Panc1 (cell line): Measurements from ENCODE around the gene ATP1A1.

Experiments
- POLR2AphosphoS5 ChIP-seq: IDR thresholded peaks from 2 replicates; pipeline ENCODE4 v1.6.1; 2012; ENCODE audit warnings: mild to moderate bottlenecking, low read depth, low read length, moderate library complexity
- SIN3A ChIP-seq: IDR thresholded peaks from 2 replicates; pipeline ENCODE4 v1.6.1; 2012; ENCODE audit warnings: low read depth, mild to moderate bottlenecking, low read length, moderate library complexity, borderline replicate concordance; ENCODE audit not compliant: insufficient read depth
- TCF7L2 ChIP-seq: IDR thresholded peaks from 2 replicates; pipeline ENCODE4 v1.6.1; 2011; ENCODE audit warnings: mild to moderate bottlenecking, low read depth, low read length, inconsistent platforms
- TF ChIP-seq, protein P1 (sequence below): fragments of 450-650 bp; IDR thresholded peaks from 2 replicates; pipeline ENCODE4 v1.5.1; 2017; ENCODE audit warnings: mild to moderate bottlenecking

DNA sequence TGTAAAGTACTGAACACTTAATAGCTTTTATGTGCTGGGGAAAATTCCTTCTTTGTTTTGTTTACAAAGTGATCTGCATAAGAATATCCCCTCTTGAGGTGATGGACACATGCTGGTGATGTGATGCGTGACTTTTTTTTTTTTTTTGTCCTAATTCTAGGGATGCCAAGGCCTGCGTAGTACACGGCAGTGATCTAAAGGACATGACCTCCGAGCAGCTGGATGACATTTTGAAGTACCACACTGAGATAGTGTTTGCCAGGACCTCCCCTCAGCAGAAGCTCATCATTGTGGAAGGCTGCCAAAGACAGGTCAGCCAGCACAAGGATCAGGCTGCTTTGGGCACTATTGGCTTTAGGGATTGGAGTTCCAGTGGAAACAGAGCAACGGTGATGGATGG is 24.7 kb downstream of the ATP1A1 start:
- TF ChIP-seq POLR2AphosphoS5: no peak
- TF ChIP-seq, protein P1, sequence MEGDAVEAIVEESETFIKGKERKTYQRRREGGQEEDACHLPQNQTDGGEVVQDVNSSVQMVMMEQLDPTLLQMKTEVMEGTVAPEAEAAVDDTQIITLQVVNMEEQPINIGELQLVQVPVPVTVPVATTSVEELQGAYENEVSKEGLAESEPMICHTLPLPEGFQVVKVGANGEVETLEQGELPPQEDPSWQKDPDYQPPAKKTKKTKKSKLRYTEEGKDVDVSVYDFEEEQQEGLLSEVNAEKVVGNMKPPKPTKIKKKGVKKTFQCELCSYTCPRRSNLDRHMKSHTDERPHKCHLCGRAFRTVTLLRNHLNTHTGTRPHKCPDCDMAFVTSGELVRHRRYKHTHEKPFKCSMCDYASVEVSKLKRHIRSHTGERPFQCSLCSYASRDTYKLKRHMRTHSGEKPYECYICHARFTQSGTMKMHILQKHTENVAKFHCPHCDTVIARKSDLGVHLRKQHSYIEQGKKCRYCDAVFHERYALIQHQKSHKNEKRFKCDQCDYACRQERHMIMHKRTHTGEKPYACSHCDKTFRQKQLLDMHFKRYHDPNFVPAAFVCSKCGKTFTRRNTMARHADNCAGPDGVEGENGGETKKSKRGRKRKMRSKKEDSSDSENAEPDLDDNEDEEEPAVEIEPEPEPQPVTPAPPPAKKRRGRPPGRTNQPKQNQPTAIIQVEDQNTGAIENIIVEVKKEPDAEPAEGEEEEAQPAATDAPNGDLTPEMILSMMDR: no peak
- no peak for TF ChIP-seq TCF7L2
- TF ChIP-seq SIN3A: no peak
